GM18498 (cell line): Measurements from ENCODE around the gene CENPE.
"Not testable (repeated sequence)": the region's sequence is repeated elsewhere in the genome, so short reads cannot be mapped to it uniquely, and the experiment has no call there.

ENCODE experiments used
- ATAC-seq: cut with Tn5 transposase; IDR thresholded peaks from one replicate; pipeline ENCODE4 v1.9.1; 2021; ENCODE audit warnings: mild to moderate bottlenecking, moderate library complexity; ENCODE audit not compliant: unreplicated experiment

The CENPE gene, protein sequence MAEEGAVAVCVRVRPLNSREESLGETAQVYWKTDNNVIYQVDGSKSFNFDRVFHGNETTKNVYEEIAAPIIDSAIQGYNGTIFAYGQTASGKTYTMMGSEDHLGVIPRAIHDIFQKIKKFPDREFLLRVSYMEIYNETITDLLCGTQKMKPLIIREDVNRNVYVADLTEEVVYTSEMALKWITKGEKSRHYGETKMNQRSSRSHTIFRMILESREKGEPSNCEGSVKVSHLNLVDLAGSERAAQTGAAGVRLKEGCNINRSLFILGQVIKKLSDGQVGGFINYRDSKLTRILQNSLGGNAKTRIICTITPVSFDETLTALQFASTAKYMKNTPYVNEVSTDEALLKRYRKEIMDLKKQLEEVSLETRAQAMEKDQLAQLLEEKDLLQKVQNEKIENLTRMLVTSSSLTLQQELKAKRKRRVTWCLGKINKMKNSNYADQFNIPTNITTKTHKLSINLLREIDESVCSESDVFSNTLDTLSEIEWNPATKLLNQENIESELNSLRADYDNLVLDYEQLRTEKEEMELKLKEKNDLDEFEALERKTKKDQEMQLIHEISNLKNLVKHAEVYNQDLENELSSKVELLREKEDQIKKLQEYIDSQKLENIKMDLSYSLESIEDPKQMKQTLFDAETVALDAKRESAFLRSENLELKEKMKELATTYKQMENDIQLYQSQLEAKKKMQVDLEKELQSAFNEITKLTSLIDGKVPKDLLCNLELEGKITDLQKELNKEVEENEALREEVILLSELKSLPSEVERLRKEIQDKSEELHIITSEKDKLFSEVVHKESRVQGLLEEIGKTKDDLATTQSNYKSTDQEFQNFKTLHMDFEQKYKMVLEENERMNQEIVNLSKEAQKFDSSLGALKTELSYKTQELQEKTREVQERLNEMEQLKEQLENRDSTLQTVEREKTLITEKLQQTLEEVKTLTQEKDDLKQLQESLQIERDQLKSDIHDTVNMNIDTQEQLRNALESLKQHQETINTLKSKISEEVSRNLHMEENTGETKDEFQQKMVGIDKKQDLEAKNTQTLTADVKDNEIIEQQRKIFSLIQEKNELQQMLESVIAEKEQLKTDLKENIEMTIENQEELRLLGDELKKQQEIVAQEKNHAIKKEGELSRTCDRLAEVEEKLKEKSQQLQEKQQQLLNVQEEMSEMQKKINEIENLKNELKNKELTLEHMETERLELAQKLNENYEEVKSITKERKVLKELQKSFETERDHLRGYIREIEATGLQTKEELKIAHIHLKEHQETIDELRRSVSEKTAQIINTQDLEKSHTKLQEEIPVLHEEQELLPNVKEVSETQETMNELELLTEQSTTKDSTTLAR (N-terminal part only)

DNA sequence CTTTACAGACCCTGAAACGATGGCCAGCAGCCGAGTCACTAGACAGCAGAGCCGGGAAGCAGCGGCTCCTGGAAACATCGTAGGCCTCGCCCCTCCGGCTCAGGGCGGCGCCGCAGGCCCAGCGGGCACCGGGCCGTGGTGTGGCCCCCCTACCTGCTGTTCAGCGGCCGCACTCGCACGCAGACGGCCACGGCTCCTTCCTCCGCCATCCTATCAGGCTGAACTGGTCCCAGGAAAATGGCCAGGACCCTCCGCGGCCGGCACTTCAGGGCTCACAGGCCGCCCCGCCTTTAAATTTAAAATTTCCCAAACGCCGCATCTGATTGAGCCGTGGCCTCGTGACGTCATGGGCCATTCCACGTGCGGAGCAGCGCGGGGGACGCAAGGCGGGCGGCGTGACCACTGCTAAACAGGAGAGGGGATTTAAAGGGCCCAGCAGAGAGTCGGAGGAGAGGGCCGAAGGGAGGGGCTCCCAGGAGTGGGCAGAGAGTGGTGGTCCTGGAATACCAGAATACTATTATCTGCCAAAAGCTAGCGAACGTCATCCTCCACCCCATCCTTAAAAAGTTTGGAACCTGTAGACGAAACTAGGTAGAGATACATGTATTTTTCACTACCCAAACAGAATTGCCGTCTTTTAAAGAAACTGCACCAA, at the start of gene CENPE:
Gene CENPE (minus strand): TSS at position 233 of the 655 bp plus-strand sequence. CDS start 24 bp downstream, at position 209.
- ATAC-seq, result peak; percentile 97

DNA sequence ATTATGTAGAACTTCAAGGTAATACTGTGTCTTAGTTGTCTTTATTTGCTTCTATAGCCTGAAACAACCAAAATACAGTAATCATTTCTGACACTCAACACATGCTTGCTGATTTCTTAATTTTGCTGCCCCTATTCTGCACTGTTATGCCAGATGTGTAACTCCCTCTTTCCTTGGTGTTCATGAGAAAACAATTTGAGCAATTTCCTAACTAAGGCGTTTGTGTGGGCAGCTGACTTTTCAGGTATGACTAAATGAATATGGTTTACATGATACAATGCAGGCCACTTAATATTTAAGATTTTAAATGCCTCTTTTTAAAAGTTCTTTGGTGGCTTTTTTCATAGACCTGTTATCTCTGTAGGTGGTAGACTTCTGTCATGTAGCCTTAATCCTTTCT, 46.1 kb upstream of the CENPE start:
- ATAC-seq, result no peak

GRCh38 chr4:103230938-103231337, 32.8 kb upstream of the CENPE start:
- not testable (repeated sequence) for ATAC-seq

- ATAC-seq, result not testable (repeated sequence)
These were observed 25.4 kb upstream of the CENPE start for GRCh38 chr4:103223556-103223955.

- no peak for ATAC-seq
These were observed 9.5 kb upstream of the CENPE start for GRCh38 chr4:103207673-103208072.

DNA sequence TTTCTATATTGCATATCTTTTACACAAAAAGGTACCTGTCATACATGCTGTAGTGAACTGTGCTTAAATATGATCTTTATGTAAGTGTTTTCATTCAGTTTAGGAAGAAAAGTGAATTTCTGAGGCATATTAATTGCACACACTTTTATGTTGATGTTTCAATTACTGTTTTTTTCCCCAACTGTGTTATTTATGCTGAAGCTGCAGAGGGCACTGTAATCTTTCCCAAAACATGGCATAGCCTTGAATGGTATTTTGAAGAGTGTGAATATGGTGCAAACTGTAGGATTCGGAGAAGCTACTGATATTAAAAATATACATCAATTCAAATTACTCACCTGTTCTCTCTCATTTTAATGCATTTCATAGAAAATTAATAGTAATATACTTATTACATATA, 6.0 kb upstream of the CENPE start:
- ATAC-seq, result no peak

DNA sequence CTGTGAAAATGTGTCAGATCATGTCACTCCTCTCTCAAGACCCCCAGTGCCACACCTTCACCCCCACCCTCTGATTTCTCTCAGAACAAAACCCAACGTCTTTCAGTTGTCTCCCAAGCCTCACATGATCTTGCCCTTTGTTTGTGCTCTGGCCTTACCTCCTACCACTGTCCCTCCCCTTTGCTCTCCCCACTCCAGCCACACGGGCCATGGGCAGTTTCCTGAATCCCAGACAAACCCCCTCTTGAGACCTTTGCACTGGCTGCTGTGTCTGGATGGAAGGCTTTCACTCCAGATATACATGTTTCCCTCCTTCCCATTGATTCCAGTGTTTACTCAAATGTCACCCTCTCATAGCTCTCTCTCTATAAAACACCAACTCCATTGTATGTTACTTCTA, 3.6 kb upstream of the CENPE start:
- no peak for ATAC-seq

DNA sequence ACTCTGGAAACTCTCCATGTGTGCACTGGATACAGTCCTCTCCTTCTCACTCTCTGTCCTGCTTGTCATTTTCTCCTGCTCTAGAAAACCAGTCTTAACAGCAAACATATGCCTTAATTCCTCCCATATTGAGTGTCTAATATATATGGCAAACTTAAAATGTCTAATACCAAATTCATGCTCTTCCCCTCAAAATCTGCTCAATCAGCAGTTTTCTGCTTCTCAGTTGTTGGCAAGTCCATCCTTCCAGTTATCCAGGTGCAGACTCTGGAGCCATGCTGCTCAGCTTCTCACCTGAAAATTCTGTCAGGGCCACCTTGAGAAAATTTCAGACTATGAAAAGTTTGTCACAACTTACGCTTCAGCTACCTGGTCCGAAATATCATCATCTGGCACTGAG, 3.1 kb upstream of the CENPE start:
- no peak for ATAC-seq

- no peak for ATAC-seq
These were observed 866 bp upstream of the CENPE start for GRCh38 chr4:103199009-103199408.

DNA sequence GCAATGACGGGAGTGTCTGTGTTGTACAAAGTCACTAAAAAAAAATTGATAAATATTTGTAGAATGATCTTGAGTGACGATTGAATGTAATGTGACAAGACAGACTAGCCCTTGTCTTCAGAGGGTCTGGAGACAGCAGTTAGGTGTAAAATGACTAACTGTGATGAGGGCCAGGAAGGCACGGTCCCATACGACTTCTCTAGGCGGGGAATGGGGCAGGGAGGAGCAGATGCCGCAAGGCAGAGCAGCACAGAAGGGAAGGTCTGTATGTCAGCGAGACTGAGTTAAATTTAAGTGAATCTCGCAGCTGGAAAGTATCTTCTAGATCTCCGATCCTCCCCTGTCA, 405 bp downstream of the CENPE start:
- peak; percentile 49 for ATAC-seq

- ATAC-seq, result no peak
These were observed 4.7 kb downstream of the CENPE start for GRCh38 chr4:103193457-103193856.

GRCh38 chr4:103171006-103171405, 27.1 kb downstream of the CENPE start:
- ATAC-seq, result no peak

DNA sequence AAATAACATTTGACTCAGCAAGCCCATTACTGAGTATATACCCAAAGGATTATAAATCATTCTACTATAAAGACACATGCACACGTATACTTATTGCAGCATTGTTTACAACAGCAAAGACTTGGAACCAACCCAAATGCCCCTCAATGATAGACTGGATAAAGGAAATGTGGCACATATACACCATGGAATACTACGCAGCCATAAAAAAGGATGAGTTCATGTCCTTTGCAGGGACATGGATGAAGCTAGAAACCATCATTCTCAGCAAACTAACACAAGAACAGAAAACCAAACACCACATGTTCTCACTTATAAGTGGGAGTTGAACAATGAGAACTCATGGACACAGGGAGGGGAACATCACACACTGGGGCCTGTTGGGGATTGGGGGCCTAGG, 28.4 kb downstream of the CENPE start:
- ATAC-seq, result not testable (repeated sequence)

DNA sequence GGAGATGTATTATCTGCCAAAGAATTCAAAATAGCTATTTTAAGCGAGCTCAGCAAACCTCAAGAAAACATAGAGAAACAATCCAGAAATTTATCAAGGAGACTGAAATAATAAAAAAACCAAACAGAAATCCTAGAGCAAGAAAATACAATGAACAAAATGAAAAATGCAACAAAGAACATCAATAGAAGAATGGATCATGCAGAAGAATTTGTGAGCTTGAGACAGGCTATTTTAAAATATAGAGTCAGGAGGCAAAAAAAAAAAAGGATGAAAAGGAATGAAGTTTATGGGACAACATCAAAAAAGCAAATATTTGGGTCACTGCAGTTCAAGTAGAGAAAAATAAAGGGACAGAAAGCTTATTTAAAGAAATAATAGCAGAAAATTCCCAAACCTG, 29.1 kb downstream of the CENPE start:
- ATAC-seq, result no peak

GRCh38 chr4:103162176-103162575, 36.0 kb downstream of the CENPE start:
- ATAC-seq, result no peak

DNA sequence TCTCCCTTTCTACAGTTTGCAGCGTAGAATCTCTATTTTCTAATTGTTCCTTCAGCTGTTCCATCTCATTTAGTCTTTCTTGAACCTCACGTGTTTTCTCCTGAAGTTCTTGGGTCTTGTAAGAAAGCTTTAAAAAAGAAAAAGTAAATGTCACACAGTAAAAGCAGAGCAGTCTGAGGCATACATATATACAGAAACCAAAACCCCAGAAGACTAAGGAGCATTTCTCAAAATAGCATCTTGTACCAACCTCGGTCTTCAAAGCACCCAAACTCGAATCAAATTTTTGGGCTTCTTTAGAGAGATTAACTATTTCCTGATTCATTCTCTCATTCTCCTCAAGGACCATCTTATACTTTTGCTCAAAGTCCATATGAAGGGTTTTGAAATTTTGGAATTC, 39.4 kb downstream of the CENPE start:
- no peak for ATAC-seq

- no peak for ATAC-seq
These were observed 42.0 kb downstream of the CENPE start for GRCh38 chr4:103156106-103156505.

- ATAC-seq, result no peak
These were observed 45.8 kb downstream of the CENPE start for GRCh38 chr4:103152381-103152780.

DNA sequence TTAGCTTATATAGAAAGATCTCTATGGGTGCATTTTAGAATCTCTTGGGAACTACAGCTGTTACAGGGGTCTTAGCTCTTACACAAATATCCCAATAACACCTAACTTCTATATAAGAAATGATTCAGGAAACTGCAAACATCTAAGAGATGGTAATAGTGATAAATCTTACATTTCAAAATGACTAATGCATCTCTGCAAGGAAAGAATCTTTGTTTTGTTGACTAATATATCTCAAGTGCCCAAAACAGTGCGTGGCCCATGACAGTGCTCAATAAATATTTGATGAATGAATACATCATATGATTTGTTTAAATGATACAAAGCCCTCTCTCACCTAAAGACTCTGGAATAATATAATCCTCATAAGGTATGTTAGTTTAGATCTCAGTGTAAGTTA, 47.5 kb downstream of the CENPE start:
- no peak for ATAC-seq

DNA sequence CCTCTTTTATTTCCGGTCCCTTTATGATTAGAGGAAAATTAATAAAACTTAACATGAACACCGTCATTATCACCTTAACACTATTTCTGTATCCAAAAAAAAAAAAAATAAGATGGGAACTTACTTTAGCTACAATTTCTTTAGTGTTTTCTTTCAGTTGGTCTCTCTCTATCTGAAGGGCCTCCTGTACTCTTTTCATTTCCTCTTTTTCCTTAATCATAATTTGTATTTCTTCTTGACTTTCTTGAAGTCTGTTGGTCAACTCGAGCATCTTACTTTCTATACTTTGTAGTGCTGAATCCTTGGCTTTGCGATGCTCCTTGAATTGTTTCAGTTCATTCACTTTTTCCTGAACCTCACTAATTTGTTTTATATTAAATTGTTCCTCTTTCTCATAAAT, 53.2 kb downstream of the CENPE start:
- ATAC-seq, result no peak

- ATAC-seq, result no peak
These were observed 60.7 kb downstream of the CENPE start for GRCh38 chr4:103137446-103137827.
